Heart left ventricle (tissue), 13 donors: ENCODE data around the gene EFCC1.

Experiments
- POLR2A ChIP-seq, 2 donors: fragments of 450-650 bp; IDR thresholded peaks; one replicate each; pipeline ENCODE4 v1.6.1; 2017; ENCODE audit warnings: antibody characterized with exemption in 2 of 2, mild to moderate bottlenecking in 2 of 2, moderate library complexity in 2 of 2
- TF ChIP-seq, protein P1 (sequence below), 12 donors: fragments of 200-600 bp; sonication (generic) in 4 of 12; IDR thresholded peaks; one replicate each; pipeline versions ENCODE4 v1.5.0 to v1.8.0; 2018 to 2022; ENCODE audit warnings: antibody characterized with exemption in 12 of 12, mild to moderate bottlenecking in 5 of 12
- donor health status: ischemic (EF 13 %, LVEDD 7.1; RV severe dilation, severe dysfunction).
- donor health status: DM: no; HTN: yes; CAD: no.
- donor health status: DM: no; HTN: no; CAD: no.
- donor health status: ischemic (EF 25% LVEDD 6.9; RV normal size, moderate dysfunction).
- donor health status: ischemic (EF 25% LVEDD 5.7; RV mildly dilated, moderate dysfunction).
- donor health status: ischemic (EF 35%, LVEDD 5.7; RV mildly dilated, moderate dysfunction).
- donor health status: nonischemic (EF 11% LVEDD 7.7; RV severe dilation, severe dysfunction).
- donor health status: DM: yes; HTN: yes; CAD: no.
- donor health status: PGD.
- donor health status: ischemic (EF 29% LVEDD 5.4; RV normal size, mild dysfunction).
- donor health status: nonischemic (EF 23%, LVEDD 6.1; RV moderate dilation, normal function).

DNA sequence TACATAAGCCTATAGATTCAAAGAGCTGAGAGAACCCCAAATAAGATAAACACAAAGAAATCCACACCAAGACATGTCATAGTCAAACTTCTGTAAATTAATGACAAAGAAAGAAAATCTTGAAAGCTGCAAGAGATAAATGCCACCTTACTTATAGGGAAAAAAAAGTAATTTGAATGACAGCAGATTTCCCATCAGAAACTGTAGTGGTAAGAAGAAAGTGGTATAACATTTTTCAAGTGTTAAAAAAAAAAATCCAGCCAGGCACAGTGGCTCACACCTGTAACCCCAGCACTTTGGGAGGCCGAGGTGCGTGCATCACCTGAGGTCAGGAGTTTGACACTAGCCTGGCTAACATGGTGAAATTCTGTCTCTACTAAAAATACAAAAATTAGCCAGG lies 44.7 kb upstream of the EFCC1 start:
- TF ChIP-seq, protein P1, sequence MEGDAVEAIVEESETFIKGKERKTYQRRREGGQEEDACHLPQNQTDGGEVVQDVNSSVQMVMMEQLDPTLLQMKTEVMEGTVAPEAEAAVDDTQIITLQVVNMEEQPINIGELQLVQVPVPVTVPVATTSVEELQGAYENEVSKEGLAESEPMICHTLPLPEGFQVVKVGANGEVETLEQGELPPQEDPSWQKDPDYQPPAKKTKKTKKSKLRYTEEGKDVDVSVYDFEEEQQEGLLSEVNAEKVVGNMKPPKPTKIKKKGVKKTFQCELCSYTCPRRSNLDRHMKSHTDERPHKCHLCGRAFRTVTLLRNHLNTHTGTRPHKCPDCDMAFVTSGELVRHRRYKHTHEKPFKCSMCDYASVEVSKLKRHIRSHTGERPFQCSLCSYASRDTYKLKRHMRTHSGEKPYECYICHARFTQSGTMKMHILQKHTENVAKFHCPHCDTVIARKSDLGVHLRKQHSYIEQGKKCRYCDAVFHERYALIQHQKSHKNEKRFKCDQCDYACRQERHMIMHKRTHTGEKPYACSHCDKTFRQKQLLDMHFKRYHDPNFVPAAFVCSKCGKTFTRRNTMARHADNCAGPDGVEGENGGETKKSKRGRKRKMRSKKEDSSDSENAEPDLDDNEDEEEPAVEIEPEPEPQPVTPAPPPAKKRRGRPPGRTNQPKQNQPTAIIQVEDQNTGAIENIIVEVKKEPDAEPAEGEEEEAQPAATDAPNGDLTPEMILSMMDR (IDR thresholded peaks at IDR 0.05), result no peak
- TF ChIP-seq POLR2A (IDR thresholded peaks at IDR 0.05), result no peak
